Tibial nerve (tissue), 4 donors: ENCODE measurements around the gene DLX1. TPM values are rescaled to one million over a fixed set of nuclear protein-coding genes. Genes with fewer than 3 reads are reported as not detected.

Experiments
- DNase-seq, 2 donors: peaks; one replicate each; pipeline ENCODE4 v3.0.0-alpha.2; 2019; ENCODE audit warnings: low spot score in 2 of 2
- H3K27ac ChIP-seq, 4 donors: fragments of 200-600 bp; sonication (generic) in 3 of 4; one replicate each; pipeline ENCODE4 v1.5.1; 2017 to 2019; ENCODE audit warnings: mild to moderate bottlenecking in 1 of 4
- H3K27me3 ChIP-seq, 2 donors: fragments of 200-600 bp; sonication (generic) in 1 of 2; one replicate each; pipeline versions ENCODE4 v1.5.1 to v1.6.0; 2017 to 2019
- H3K36me3 ChIP-seq, 3 donors: fragments of 200-600 bp; sonication (generic); one replicate each; pipeline ENCODE4 v1.5.1; 2018 to 2019
- H3K4me1 ChIP-seq, 4 donors: fragments of 200-600 bp; sonication (generic) in 3 of 4; one replicate each; pipeline ENCODE4 v1.5.1; 2017 to 2019
- H3K4me3 ChIP-seq, 4 donors: fragments of 200-600 bp; sonication (generic) in 3 of 4; one replicate each; pipeline ENCODE4 v1.5.1; 2017 to 2019; ENCODE audit warnings: mild to moderate bottlenecking in 1 of 4, moderate library complexity in 1 of 4
- H3K9me3 ChIP-seq, 4 donors: fragments of 200-600 bp; sonication (generic) in 3 of 4; one replicate each; pipeline ENCODE4 v1.5.1; 2017 to 2019
- CTCF ChIP-seq, 5 experiments: fragments of 200-600 bp in 3 of 5; fragments of 450-650 bp in 2 of 5; sonication (generic) in 3 of 5; IDR thresholded peaks; one replicate each; pipeline ENCODE4 v1.5.1; 2016 to 2019; ENCODE audit warnings: antibody characterized with exemption in 5 of 5, mild to moderate bottlenecking in 3 of 5, moderate library complexity in 2 of 5
- EP300 ChIP-seq, 2 donors: sonication (generic); formaldehyde crosslinking; IDR thresholded peaks; one replicate each; pipeline ENCODE4 v1.6.1; 2017; ENCODE audit warnings: antibody characterized with exemption in 2 of 2, mild to moderate bottlenecking in 1 of 2
- POLR2A ChIP-seq, 2 donors: fragments of 450-650 bp; IDR thresholded peaks; one replicate each; pipeline ENCODE4 v1.6.1; 2017; ENCODE audit warnings: antibody characterized with exemption in 2 of 2, mild to moderate bottlenecking in 2 of 2, moderate library complexity in 2 of 2
- WGBS, 2 donors: methylation state at CpG; one replicate each; pipeline ENCODE4 v1.1.5; 2018; 5-methylcytosine and 5-hydroxymethylcytosine counted together
- total RNA-seq, 4 donors: library from RNA; depleted of rRNA; stranded (reverse); fragments of >200 nt; gene quantifications; one replicate each; pipeline ENCODE4 v1.1.0, GENCODE V29; 2016

DLX1 gene
- total RNA-seq, 4 donors from 2014 or later = 0.44 TPM; not detected in 3

GRCh38 chr2:172046080-172046678, 39.1 kb upstream of the DLX1 start:
- 65 to 73% methylated on average over 1 of the region's 1 CpG for WGBS, 2 donors
- no peaks in the 10 kb centered on the region for H3K36me3 ChIP-seq
- TF ChIP-seq EP300 (IDR thresholded peaks at IDR 0.05) = no peak
- no peak for TF ChIP-seq POLR2A (IDR thresholded peaks at IDR 0.05)
- no peak for TF ChIP-seq CTCF (IDR thresholded peaks at IDR 0.05)
- DNase-seq = no peak
- no peak overlapping the region for H3K27ac ChIP-seq
- no peaks in the 10 kb centered on the region for H3K27me3 ChIP-seq
- H3K9me3 ChIP-seq = no peaks in the 10 kb centered on the region
- peaks cover 0 to 15% (median 0%) of the 10 kb centered on the region in 4 donors for H3K4me1 ChIP-seq
- H3K4me3 ChIP-seq = no peak overlapping the region

- TF ChIP-seq EP300 (IDR thresholded peaks at IDR 0.05) (no peak), POLR2A (IDR thresholded peaks at IDR 0.05) (no peak), CTCF (IDR thresholded peaks at IDR 0.05) (no peak)
- Histone ChIP-seq H3K4me3 (no peak overlapping the region), H3K27me3 (no peaks in the 10 kb centered on the region), H3K36me3 (no peaks in the 10 kb centered on the region), H3K9me3 (no peaks in the 10 kb centered on the region), H3K4me1 (peaks cover 0 to 24% (median 4%) of the 10 kb centered on the region in 4 donors), H3K27ac (no peak overlapping the region)
- no peak for DNase-seq
- 69 to 74% methylated on average over 3 of the region's 3 CpGs for WGBS, 2 donors
Measured at GRCh38 chr2:172046866-172047565, 38.3 kb upstream of the DLX1 start.

- no peaks in the 10 kb centered on the region for H3K36me3 ChIP-seq
- H3K27ac ChIP-seq = no peak overlapping the region
- H3K27me3 ChIP-seq = no peaks in the 10 kb centered on the region
- whole genome bisulfite sequencing, 2 donors = 98% methylated on average over 8 of the region's 8 CpGs
- DNase-seq = no peak
- no peak overlapping the region for H3K4me3 ChIP-seq
- H3K4me1 ChIP-seq = peaks cover 0 to 29% (median 6%) of the 10 kb centered on the region in 4 donors
- TF ChIP-seq POLR2A (IDR thresholded peaks at IDR 0.05) (no peak), CTCF (IDR thresholded peaks at IDR 0.05) (no peak), EP300 (IDR thresholded peaks at IDR 0.05) (no peak)
- no peaks in the 10 kb centered on the region for H3K9me3 ChIP-seq
Measured at GRCh38 chr2:172047566-172048507, 37.5 kb upstream of the DLX1 start.

- 94 to 95% methylated on average over 6 of the region's 6 CpGs for WGBS, 2 donors
- Histone ChIP-seq H3K9me3 (no peaks in the 10 kb centered on the region), H3K36me3 (no peaks in the 10 kb centered on the region), H3K27me3 (no peaks in the 10 kb centered on the region), H3K4me1 (peaks cover 0 to 29% (median 6%) of the 10 kb centered on the region in 4 donors), H3K27ac (no peak overlapping the region), H3K4me3 (no peak overlapping the region)
- TF ChIP-seq CTCF (IDR thresholded peaks at IDR 0.05) = no peak
- no peak for TF ChIP-seq POLR2A (IDR thresholded peaks at IDR 0.05)
- TF ChIP-seq EP300 (IDR thresholded peaks at IDR 0.05) = no peak
- no peak for DNase-seq
Measured at GRCh38 chr2:172048508-172049503, 36.5 kb upstream of the DLX1 start.
